ENCODE data around the gene METAP1D. TPM values are rescaled to one million over a fixed set of nuclear protein-coding genes. Genes with fewer than 3 reads are reported as not detected.

The METAP1D gene
- total RNA-seq, 1 experiment from 2014 or later = 8.6 TPM

- H3K27ac ChIP-seq (ENCODE audit: low read length) = no peak overlapping the region
- in situ Hi-C loops (cut with HindIII; ENCODE audit: low pct_unique_long_range_greater_than_20kb, low sequenced_read_pairs) (no loop called here), intact Hi-C loops (cut with micrococcal nuclease; ENCODE audit: unreplicated experiment) (no loop called here)
- no peak overlapping the region for H3K4me3 ChIP-seq (ENCODE audit: low read depth in 2 of 2, low read length in 2 of 2)
- no peaks in the 10 kb centered on the region for H3K4me1 ChIP-seq (ENCODE audit: control insufficient read depth, insufficient read depth, low read length)
- no peaks in the 10 kb centered on the region for H3K9me3 ChIP-seq (ENCODE audit: control insufficient read depth, insufficient read depth, low read depth, low read length)
- H3K27me3 ChIP-seq (ENCODE audit: control insufficient read depth, insufficient read depth, low read length) = no peaks in the 10 kb centered on the region
- DNase-seq (ENCODE audit: low read depth, low spot score) (no peak), ATAC-seq (no peak)
- no peak for TF ChIP-seq SIN3A (IDR thresholded peaks at IDR 0.05; ENCODE audit: borderline replicate concordance, insufficient read depth, low read depth, low read length)
- no peak for TF ChIP-seq CTCF (IDR thresholded peaks at IDR 0.05)
- CTCF ChIA-PET = no interaction called here
- no TSS peak for BruUV-seq (replicated peaks)
- no peaks in the 10 kb centered on the region; the same call in 1 of the 2 replicates for H3K36me3 ChIP-seq (ENCODE audit: control insufficient read depth, insufficient read depth, low read length)
- POLR2A ChIA-PET = interaction anchor here (0.6 kb wide), 1 partner anchor 16 kb away, joined by 3 read pairs; no protein-coding TSS in a partner anchor
Observed at GRCh38 chr2:172072706-172073105, 73.0 kb downstream of the METAP1D start.

GRCh38 chr2:172073518-172073917 is 73.8 kb downstream of the METAP1D start:
- Histone ChIP-seq H3K36me3 (ENCODE audit: control insufficient read depth, insufficient read depth, low read length) (no peaks in the 10 kb centered on the region; the same call in 1 of the 2 replicates), H3K27me3 (ENCODE audit: control insufficient read depth, insufficient read depth, low read length) (no peaks in the 10 kb centered on the region), H3K4me3 (ENCODE audit: low read depth in 2 of 2, low read length in 2 of 2) (no peak overlapping the region), H3K27ac (ENCODE audit: low read length) (no peak overlapping the region), H3K4me1 (ENCODE audit: control insufficient read depth, insufficient read depth, low read length) (no peaks in the 10 kb centered on the region), H3K9me3 (ENCODE audit: control insufficient read depth, insufficient read depth, low read depth, low read length) (no peaks in the 10 kb centered on the region)
- ChIA-PET POLR2A (no interaction called here), CTCF (no interaction called here)
- intact Hi-C loops (cut with micrococcal nuclease; ENCODE audit: unreplicated experiment) (no loop called here), in situ Hi-C loops (cut with HindIII; ENCODE audit: low pct_unique_long_range_greater_than_20kb, low sequenced_read_pairs) (no loop called here)
- no TSS peak for BruUV-seq (replicated peaks)
- TF ChIP-seq REST (IDR thresholded peaks at IDR 0.05; ENCODE audit: insufficient read depth in 1 of 2, low read depth in 2 of 2, low read length in 1 of 2) (no peak), CTCF (IDR thresholded peaks at IDR 0.05) (no peak), SIN3A (IDR thresholded peaks at IDR 0.05; ENCODE audit: borderline replicate concordance, insufficient read depth, low read depth, low read length) (no peak), TCF7L2 (IDR thresholded peaks at IDR 0.05; ENCODE audit: low read depth, low read length) (no peak), POLR2AphosphoS5 (IDR thresholded peaks at IDR 0.05; ENCODE audit: low read depth, low read length) (no peak)
- ATAC-seq (no peak), DNase-seq (ENCODE audit: low read depth, low spot score) (no peak)

Data from Panc1 (cell line).